Uterus (tissue), 2 donors: Measurements from ENCODE around the gene FAM118A.

Experiments
- POLR2A ChIP-seq, 2 donors: fragments of 450-650 bp; IDR thresholded peaks; one replicate each; pipeline ENCODE4 v1.6.1; 2016; ENCODE audit warnings: antibody characterized with exemption in 2 of 2, mild to moderate bottlenecking in 1 of 2, moderate library complexity in 1 of 2
- TF ChIP-seq, protein P1 (sequence below), 4 experiments: fragments of 200-600 bp in 2 of 4; fragments of 450-650 bp in 2 of 4; sonication (generic) in 2 of 4; IDR thresholded peaks; one replicate each; pipeline ENCODE4 v1.5.1; 2016 to 2019; ENCODE audit warnings: antibody characterized with exemption in 4 of 4, mild to moderate bottlenecking in 2 of 4, moderate library complexity in 1 of 4

GRCh38 chr22:45262931-45263462 lies 46.7 kb upstream of the FAM118A start:
- no peak for TF ChIP-seq POLR2A (IDR thresholded peaks at IDR 0.05)
- TF ChIP-seq, protein P1, sequence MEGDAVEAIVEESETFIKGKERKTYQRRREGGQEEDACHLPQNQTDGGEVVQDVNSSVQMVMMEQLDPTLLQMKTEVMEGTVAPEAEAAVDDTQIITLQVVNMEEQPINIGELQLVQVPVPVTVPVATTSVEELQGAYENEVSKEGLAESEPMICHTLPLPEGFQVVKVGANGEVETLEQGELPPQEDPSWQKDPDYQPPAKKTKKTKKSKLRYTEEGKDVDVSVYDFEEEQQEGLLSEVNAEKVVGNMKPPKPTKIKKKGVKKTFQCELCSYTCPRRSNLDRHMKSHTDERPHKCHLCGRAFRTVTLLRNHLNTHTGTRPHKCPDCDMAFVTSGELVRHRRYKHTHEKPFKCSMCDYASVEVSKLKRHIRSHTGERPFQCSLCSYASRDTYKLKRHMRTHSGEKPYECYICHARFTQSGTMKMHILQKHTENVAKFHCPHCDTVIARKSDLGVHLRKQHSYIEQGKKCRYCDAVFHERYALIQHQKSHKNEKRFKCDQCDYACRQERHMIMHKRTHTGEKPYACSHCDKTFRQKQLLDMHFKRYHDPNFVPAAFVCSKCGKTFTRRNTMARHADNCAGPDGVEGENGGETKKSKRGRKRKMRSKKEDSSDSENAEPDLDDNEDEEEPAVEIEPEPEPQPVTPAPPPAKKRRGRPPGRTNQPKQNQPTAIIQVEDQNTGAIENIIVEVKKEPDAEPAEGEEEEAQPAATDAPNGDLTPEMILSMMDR (IDR thresholded peaks at IDR 0.05), result no peak
